ENCODE measurements around the gene EIF4A3. TPM values are rescaled to one million over a fixed set of nuclear protein-coding genes. Genes with fewer than 3 reads are reported as not detected.

Gene EIF4A3
- total RNA-seq, 6 donors from 2014 or later, result 48.2 to 86.2 (median 61.8) TPM

DNA sequence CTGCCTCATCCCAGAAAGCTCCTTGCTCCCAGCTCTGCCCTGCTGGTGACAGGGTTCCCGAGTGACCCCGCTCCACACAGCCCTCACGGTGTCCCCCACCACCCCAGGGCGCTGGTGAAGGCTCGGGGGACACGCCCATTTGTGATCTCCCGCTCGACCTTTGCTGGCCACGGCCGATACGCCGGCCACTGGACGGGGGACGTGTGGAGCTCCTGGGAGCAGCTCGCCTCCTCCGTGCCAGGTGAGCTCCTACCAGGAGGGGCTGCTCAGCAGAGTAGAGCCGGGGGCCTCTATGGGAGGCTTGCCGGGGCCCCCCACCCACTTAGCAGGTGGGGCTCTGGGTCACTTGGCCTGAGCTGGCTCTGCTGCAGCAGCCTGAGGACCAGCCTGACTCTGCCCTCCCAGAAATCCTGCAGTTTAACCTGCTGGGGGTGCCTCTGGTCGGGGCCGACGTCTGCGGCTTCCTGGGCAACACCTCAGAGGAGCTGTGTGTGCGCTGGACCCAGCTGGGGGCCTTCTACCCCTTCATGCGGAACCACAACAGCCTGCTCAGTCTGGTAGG, 34.4 kb downstream of the EIF4A3 start:
- H3K27ac ChIP-seq, result no peak overlapping the region
- no peaks in the 10 kb centered on the region for H3K9me3 ChIP-seq
- no peak for DNase-seq
- H3K36me3 ChIP-seq, result peaks cover 0 to 31% (median 5%) of the 10 kb centered on the region in 4 donors
- no peak overlapping the region for H3K4me3 ChIP-seq
- H3K4me1 ChIP-seq, result no peaks in the 10 kb centered on the region
- no peak for ATAC-seq (ENCODE audit: low FRiP score in 2 of 2)
- TF ChIP-seq POLR2AphosphoS5 (IDR thresholded peaks at IDR 0.05), result no peak
- TF ChIP-seq EP300 (IDR thresholded peaks at IDR 0.05), result no peak
- TF ChIP-seq POLR2A (IDR thresholded peaks at IDR 0.05), result no peak
- TF ChIP-seq, protein P1, sequence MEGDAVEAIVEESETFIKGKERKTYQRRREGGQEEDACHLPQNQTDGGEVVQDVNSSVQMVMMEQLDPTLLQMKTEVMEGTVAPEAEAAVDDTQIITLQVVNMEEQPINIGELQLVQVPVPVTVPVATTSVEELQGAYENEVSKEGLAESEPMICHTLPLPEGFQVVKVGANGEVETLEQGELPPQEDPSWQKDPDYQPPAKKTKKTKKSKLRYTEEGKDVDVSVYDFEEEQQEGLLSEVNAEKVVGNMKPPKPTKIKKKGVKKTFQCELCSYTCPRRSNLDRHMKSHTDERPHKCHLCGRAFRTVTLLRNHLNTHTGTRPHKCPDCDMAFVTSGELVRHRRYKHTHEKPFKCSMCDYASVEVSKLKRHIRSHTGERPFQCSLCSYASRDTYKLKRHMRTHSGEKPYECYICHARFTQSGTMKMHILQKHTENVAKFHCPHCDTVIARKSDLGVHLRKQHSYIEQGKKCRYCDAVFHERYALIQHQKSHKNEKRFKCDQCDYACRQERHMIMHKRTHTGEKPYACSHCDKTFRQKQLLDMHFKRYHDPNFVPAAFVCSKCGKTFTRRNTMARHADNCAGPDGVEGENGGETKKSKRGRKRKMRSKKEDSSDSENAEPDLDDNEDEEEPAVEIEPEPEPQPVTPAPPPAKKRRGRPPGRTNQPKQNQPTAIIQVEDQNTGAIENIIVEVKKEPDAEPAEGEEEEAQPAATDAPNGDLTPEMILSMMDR (IDR thresholded peaks at IDR 0.05), result no peak
- 93 to 98% methylated on average over 12 to 15 of the region's 24 CpGs for WGBS, 2 donors
- H3K27me3 ChIP-seq, result no peaks in the 10 kb centered on the region

DNA sequence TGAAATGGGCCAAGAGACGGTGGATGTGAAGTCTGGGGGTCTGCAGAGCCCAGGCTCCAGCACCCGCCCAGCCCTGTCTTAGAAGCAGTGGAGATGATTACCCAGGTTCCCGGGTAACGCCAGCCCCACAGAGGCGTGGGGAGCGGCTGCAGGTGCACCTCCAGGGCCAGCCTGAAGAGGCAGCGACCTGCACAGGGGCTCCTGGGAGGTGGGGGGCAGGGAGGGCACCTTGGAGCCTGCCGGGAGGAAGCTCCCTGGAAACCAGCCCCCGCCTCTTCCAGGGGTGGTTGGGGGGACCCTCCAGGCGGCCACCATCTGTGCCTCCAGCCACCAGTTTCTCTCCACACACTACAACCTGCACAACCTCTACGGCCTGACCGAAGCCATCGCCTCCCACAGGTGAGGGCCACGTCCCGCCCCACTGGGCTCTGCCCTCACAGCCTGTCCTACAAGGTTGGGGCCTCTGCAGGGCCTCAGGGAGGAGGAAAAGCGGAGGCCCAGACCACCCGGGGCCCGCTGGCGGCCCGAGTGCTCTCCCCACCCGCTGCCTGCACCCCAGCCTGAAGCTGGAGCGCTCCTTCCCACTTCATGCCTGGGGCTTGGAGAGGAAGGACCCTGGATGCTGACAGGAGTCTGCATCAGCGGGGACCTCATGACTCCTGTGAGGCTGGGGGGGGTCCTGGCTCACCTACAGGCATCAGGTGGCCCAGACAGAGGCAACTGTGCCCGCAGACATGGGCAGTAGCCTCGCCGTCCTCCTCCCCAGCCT, 35.0 kb downstream of the EIF4A3 start:
- Histone ChIP-seq H3K9me3 (no peaks in the 10 kb centered on the region), H3K27me3 (no peaks in the 10 kb centered on the region), H3K4me3 (no peak overlapping the region), H3K4me1 (no peaks in the 10 kb centered on the region), H3K36me3 (peaks cover 0 to 31% (median 5%) of the 10 kb centered on the region in 4 donors), H3K27ac (no peak overlapping the region)
- no peak for DNase-seq
- no peak for ATAC-seq (ENCODE audit: low FRiP score in 2 of 2)
- 91 to 93% methylated on average over 4 to 22 of the region's 26 CpGs for WGBS, 2 donors
- TF ChIP-seq, protein P1 (IDR thresholded peaks at IDR 0.05), result no peak
- TF ChIP-seq POLR2A (IDR thresholded peaks at IDR 0.05), result no peak
- TF ChIP-seq EP300 (IDR thresholded peaks at IDR 0.05), result no peak
- no peak for TF ChIP-seq POLR2AphosphoS5 (IDR thresholded peaks at IDR 0.05)

DNA sequence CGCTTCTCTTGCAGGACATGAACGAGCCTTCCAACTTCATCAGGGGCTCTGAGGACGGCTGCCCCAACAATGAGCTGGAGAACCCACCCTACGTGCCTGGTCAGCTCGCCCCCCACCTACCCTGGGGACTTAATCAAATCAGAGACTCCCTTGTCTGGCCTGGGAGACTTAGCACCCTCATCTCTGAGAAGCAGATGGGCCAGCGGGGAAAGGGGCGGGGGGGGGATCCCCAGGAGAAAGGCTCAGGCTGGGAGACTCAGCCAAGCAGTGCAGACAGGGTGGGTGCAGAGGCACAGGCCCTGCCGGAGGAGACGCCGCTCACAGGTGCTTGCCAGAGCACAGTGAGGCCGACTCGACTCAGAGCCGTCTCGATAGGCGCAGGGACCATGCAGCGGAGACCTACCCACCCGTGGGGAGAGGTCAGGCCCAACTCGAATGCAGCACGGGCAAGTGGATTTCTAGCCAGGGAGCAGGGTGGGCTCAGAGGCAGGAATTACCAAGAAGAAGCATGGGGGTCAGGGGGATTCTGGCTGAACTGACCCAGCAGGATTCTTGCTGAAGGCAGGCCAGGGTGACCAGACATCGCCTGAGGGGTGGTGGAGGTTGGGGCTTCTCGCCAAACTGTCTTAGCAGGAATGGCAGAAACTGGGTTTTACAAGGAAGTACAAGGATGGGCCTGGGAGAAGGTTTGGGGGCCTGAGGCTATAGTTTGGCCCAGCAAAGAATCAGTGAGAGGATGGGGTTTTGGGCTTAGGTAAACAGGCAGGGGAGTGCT, 35.8 kb downstream of the EIF4A3 start:
- Histone ChIP-seq H3K9me3 (no peaks in the 10 kb centered on the region), H3K4me1 (no peaks in the 10 kb centered on the region), H3K27ac (no peak overlapping the region), H3K4me3 (no peak overlapping the region), H3K36me3 (peaks cover 0 to 31% (median 5%) of the 10 kb centered on the region in 4 donors), H3K27me3 (no peaks in the 10 kb centered on the region)
- TF ChIP-seq POLR2AphosphoS5 (IDR thresholded peaks at IDR 0.05), result no peak
- TF ChIP-seq EP300 (IDR thresholded peaks at IDR 0.05), result no peak
- no peak for TF ChIP-seq POLR2A (IDR thresholded peaks at IDR 0.05)
- TF ChIP-seq, protein P1 (IDR thresholded peaks at IDR 0.05), result no peak
- DNase-seq, result no peak
- ATAC-seq (ENCODE audit: low FRiP score in 2 of 2), result no peak
- WGBS, 2 donors, result 90 to 94% methylated on average over 17 to 18 of the region's 21 CpGs

DNA sequence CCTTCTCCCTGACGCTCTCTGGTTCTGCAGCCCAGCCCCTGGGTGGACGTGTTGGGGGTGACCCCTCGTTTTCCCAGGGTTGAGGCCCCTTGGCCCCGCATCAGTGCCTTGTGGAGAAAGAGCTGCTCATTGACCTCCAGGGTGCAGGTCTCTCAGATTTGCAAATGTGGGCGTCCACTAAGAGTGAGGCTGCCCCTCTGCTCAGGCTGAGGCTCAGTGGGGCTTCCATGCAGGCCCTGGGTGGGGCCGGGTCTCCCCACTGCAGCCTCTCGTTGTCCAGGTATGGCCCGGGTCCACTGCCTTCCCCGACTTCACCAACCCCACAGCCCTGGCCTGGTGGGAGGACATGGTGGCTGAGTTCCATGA, 36.5 kb downstream of the EIF4A3 start:
- Histone ChIP-seq H3K4me3 (no peak overlapping the region), H3K27ac (no peak overlapping the region), H3K36me3 (peaks cover 0 to 31% (median 5%) of the 10 kb centered on the region in 4 donors), H3K4me1 (no peaks in the 10 kb centered on the region), H3K9me3 (no peaks in the 10 kb centered on the region), H3K27me3 (no peaks in the 10 kb centered on the region)
- ATAC-seq (ENCODE audit: low FRiP score in 2 of 2) (no peak), DNase-seq (no peak)
- no peak for TF ChIP-seq EP300 (IDR thresholded peaks at IDR 0.05)
- TF ChIP-seq POLR2A (IDR thresholded peaks at IDR 0.05), result no peak
- TF ChIP-seq POLR2AphosphoS5 (IDR thresholded peaks at IDR 0.05), result no peak
- TF ChIP-seq, protein P1 (IDR thresholded peaks at IDR 0.05), result no peak
- 82 to 97% methylated on average over 4 to 7 of the region's 9 CpGs for WGBS, 2 donors
